Ascending aorta (tissue), 2 donors: ENCODE measurements around the gene IL34. TPM values are rescaled to one million over a fixed set of nuclear protein-coding genes. Genes with fewer than 3 reads are reported as not detected.

Experiments
- DNase-seq, 2 donors: peaks; one replicate each; pipeline ENCODE4 v3.0.0-alpha.2; 2019; ENCODE audit warnings: low spot score in 2 of 2
- H3K27ac ChIP-seq, 2 donors: fragments of 200-600 bp; sonication (generic); one replicate each; pipeline ENCODE4 v1.5.1; 2016 to 2017; ENCODE audit warnings: mild to moderate bottlenecking in 1 of 2
- H3K27me3 ChIP-seq: fragments of 200-600 bp; sonication (generic); one replicate; pipeline ENCODE4 v1.5.1; 2017
- H3K36me3 ChIP-seq, 2 donors: fragments of 200-600 bp; sonication (generic); one replicate each; pipeline ENCODE4 v1.5.1; 2016
- H3K4me1 ChIP-seq, 2 donors: fragments of 200-600 bp; sonication (generic); one replicate each; pipeline ENCODE4 v1.5.1; 2016 to 2017; ENCODE audit warnings: mild to moderate bottlenecking in 1 of 2
- H3K4me3 ChIP-seq, 2 donors: fragments of 200-600 bp; sonication (generic); one replicate each; pipeline ENCODE4 v1.5.1; 2016 to 2017; ENCODE audit warnings: mild to moderate bottlenecking in 1 of 2
- H3K9me3 ChIP-seq, 2 donors: fragments of 200-600 bp; sonication (generic); one replicate each; pipeline ENCODE4 v1.5.1; 2016
- intact Hi-C: fragments of 100-400 bp; cut with DNase I; formaldehyde crosslinking; loops from one replicate; pipeline ENCODE4 v1.15.1; 2023
- total RNA-seq: library from RNA; depleted of rRNA; stranded (reverse); fragments of >200 nt; gene quantifications from one replicate; pipeline ENCODE4 v1.1.0, GENCODE V29; 2016
- TF ChIP-seq, protein P1 (sequence below), 3 experiments: fragments of 200-600 bp in 2 of 3; fragments of 450-650 bp in 1 of 3; sonication (generic) in 2 of 3; IDR thresholded peaks; one replicate each; pipeline ENCODE4 v1.5.1; 2016 to 2019; ENCODE audit warnings: antibody characterized with exemption in 3 of 3, mild to moderate bottlenecking in 1 of 3, moderate library complexity in 1 of 3

IL34 gene
- total RNA-seq, 1 donor from 2014 or later = 116 TPM

GRCh38 chr16:70692130-70692872 lies 45.9 kb downstream of the IL34 start:
- no peak for DNase-seq

GRCh38 chr16:70692873-70693671 lies 46.7 kb downstream of the IL34 start:
- no peaks in the 10 kb centered on the region for H3K36me3 ChIP-seq
- intact Hi-C loops = loop anchor here (2.0 kb wide), 2 partner anchors 22 to 54 kb away; no protein-coding TSS in a partner anchor
- peak overlapping the region; percentile 96 to 97 for H3K27ac ChIP-seq
- peaks cover 53 to 89% of the 10 kb centered on the region in 2 donors for H3K4me1 ChIP-seq
- TF ChIP-seq, protein P1, sequence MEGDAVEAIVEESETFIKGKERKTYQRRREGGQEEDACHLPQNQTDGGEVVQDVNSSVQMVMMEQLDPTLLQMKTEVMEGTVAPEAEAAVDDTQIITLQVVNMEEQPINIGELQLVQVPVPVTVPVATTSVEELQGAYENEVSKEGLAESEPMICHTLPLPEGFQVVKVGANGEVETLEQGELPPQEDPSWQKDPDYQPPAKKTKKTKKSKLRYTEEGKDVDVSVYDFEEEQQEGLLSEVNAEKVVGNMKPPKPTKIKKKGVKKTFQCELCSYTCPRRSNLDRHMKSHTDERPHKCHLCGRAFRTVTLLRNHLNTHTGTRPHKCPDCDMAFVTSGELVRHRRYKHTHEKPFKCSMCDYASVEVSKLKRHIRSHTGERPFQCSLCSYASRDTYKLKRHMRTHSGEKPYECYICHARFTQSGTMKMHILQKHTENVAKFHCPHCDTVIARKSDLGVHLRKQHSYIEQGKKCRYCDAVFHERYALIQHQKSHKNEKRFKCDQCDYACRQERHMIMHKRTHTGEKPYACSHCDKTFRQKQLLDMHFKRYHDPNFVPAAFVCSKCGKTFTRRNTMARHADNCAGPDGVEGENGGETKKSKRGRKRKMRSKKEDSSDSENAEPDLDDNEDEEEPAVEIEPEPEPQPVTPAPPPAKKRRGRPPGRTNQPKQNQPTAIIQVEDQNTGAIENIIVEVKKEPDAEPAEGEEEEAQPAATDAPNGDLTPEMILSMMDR (IDR thresholded peaks at IDR 0.05) = no peak
- H3K4me3 ChIP-seq = no peak overlapping the region
- no peak for DNase-seq
- no peaks in the 10 kb centered on the region for H3K9me3 ChIP-seq
- no peaks in the 10 kb centered on the region for H3K27me3 ChIP-seq

More at GRCh38 chr16:70692130-70692872, 45.9 kb downstream of the IL34 start:
- intact Hi-C loops = loop anchor here (2.0 kb wide), 2 partner anchors 22 to 54 kb away; no protein-coding TSS in a partner anchor
- TF ChIP-seq, protein P1 (IDR thresholded peaks at IDR 0.05) = no peak
- Histone ChIP-seq H3K27me3 (no peaks in the 10 kb centered on the region), H3K4me3 (no peak overlapping the region), H3K4me1 (peaks cover 53 to 88% of the 10 kb centered on the region in 2 donors), H3K27ac (peak overlapping the region; percentile 96 to 97), H3K36me3 (no peaks in the 10 kb centered on the region), H3K9me3 (no peaks in the 10 kb centered on the region)

- Histone ChIP-seq H3K27ac (peak overlapping the region; percentile 96 to 97), H3K4me1 (peaks cover 45 to 77% of the 10 kb centered on the region in 2 donors)
- intact Hi-C loops = no loop called here
These were observed 47.9 kb downstream of the IL34 start for GRCh38 chr16:70694088-70694867.

GRCh38 chr16:70694868-70695218 lies 48.5 kb downstream of the IL34 start:
- TF ChIP-seq, protein P1 (IDR thresholded peaks at IDR 0.05) = no peak
- H3K27ac ChIP-seq = peak overlapping the region; percentile 96 to 97
- peaks cover 48 to 75% of the 10 kb centered on the region in 2 donors for H3K4me1 ChIP-seq
- DNase-seq = no peak
- H3K36me3 ChIP-seq = no peaks in the 10 kb centered on the region
- H3K27me3 ChIP-seq = no peaks in the 10 kb centered on the region
- no peak overlapping the region for H3K4me3 ChIP-seq
- intact Hi-C loops = no loop called here
- H3K9me3 ChIP-seq = no peaks in the 10 kb centered on the region

More at GRCh38 chr16:70694088-70694867, 47.9 kb downstream of the IL34 start:
- Histone ChIP-seq H3K4me3 (no peak overlapping the region), H3K9me3 (no peaks in the 10 kb centered on the region), H3K36me3 (no peaks in the 10 kb centered on the region), H3K27me3 (no peaks in the 10 kb centered on the region)
- TF ChIP-seq, protein P1 (IDR thresholded peaks at IDR 0.05) = no peak
- no peak for DNase-seq

DNA sequence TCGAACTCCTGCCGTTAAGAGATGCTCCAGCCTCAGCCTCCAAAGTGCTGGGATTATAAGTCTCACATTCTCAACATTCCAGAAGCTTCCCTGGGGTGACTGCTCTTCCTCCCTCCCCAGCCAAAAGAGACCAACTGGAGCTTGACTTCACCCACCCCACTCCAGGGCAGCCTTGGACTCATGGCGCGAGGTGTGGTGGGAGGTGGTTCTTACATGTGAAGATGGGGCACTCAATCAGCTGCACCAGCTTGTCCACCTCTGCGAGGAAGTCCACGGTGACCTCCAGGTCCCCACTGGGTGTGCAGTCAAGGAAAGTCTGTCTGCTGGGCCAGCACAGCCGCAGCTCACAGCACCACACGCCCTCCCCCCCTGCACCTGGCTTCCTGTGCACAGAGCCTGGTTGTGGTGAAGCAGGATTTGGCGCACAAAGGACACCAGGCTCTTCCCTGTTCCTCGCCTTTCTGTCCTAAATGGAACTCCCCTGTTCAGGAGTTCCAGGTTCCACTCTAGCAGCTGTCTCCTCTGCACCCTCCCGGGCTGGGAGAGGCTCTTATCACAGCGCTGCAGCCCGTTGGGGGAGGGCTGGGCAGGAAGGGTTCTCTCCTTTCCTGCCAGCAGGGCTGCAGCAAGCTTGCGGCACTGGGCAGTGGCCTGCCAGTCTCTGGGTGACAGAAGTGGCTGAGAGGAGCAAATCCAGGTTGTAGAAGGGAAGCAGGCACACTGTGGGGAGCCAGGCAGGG lies 49.1 kb downstream of the IL34 start:
- Histone ChIP-seq H3K4me1 (peaks cover 47 to 75% of the 10 kb centered on the region in 2 donors), H3K9me3 (no peaks in the 10 kb centered on the region), H3K27ac (peak overlapping the region; percentile 72 to 96), H3K36me3 (no peaks in the 10 kb centered on the region), H3K27me3 (no peaks in the 10 kb centered on the region), H3K4me3 (no peak overlapping the region)
- intact Hi-C loops = no loop called here
- TF ChIP-seq, protein P1 (IDR thresholded peaks at IDR 0.05) = no peak
- DNase-seq = no peak
